Measurements from ENCODE around the gene ARPC3.
"Not testable (repeated sequence)": the region's sequence is repeated elsewhere in the genome, so short reads cannot be mapped to it uniquely, and the experiment has no call there.

ARPC3 gene

DNA sequence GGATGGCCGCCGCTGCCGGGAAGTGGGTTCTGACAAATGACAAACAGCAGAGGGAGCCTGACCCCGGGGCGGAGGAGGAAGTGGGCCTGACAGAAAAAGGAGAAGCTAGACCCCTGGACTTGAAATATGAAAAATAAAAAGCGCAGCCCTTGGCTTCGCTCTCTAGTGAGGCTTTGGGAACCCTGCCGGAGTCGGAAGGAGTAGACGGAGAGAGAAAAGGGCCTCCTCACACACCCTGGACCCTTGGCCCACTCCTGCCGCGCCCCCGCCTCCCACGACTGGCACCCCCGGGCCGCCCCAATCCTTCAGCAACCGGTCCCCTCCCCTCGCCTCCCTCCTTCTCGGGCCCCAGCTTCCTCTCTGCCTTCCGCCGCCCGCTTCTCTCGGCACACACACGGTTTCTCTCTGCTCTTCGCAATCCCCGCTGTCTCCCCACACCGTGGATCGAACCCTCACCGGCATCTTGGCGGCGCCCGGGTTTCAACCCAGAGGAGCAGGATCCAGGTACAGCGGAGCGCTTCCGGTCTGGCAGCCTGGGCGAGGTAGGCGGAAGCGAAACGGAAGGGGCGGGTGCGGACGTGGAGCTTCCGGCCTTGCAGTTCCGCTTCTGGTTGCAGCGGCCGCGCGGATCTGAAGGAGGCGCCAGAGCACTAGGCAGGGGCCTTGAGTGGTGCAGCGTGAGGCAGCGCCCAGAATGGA lies at the start of gene ARPC3:
ARPC3 (minus strand) TSS at position 539 of the 699 bp plus-strand sequence; CDS start at position 462, 77 bp downstream.
- peak; percentile 90 for DNase-seq

DNA sequence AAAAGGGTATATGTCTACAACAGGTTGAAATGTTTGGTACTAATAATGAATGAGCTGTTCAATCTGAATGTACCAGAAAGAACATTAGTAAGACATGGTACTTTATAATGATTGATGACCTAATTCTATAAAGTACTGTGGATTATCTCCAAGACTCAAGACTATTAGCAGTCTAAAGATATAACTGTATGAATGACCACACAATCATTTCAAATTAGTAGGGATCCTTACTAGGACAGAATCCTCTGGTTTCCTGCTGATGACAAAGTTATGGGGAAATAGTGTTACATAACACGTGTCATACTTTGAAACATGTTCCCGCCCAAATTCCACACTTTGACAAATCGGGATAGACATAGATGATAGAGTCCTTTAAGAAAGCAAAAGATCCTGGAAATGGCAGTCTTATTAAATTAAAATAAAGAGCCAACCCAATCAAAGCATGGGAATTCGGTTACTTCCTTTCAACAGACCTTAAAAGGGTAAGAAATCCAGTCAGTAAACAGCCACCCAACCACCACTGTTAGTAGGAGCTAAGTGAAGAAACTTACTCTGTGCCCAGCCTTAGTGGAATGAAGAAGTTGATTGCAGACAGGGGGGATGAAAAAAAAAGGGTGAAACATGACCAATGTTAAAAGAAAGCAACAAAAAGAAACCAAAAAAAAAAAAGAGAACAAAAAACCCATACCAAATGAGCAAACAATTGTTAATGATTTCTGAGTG lies 49.0 kb upstream of the ARPC3 start:
- DNase-seq = no peak

DNA sequence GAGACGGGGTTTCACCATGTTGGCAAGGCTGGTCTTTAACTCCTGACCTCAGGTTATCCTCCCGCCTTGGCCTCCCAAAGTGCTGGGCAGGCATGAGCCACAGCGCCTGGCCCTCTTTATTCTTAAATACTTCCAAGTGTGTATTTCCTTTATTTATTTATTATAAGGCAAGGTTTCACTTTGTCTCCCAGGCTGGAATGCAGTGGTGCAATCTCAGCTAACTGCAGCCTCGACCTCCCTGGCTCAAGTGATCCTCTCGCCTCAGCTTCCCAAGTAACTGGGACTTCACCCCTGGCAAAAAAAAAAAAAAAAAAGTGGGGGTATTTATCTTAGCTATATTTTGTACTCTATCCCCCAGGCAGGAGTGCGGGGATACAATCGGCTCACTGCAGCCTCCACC lies 25.3 kb upstream of the ARPC3 start:
- DNase-seq = no peak

DNA sequence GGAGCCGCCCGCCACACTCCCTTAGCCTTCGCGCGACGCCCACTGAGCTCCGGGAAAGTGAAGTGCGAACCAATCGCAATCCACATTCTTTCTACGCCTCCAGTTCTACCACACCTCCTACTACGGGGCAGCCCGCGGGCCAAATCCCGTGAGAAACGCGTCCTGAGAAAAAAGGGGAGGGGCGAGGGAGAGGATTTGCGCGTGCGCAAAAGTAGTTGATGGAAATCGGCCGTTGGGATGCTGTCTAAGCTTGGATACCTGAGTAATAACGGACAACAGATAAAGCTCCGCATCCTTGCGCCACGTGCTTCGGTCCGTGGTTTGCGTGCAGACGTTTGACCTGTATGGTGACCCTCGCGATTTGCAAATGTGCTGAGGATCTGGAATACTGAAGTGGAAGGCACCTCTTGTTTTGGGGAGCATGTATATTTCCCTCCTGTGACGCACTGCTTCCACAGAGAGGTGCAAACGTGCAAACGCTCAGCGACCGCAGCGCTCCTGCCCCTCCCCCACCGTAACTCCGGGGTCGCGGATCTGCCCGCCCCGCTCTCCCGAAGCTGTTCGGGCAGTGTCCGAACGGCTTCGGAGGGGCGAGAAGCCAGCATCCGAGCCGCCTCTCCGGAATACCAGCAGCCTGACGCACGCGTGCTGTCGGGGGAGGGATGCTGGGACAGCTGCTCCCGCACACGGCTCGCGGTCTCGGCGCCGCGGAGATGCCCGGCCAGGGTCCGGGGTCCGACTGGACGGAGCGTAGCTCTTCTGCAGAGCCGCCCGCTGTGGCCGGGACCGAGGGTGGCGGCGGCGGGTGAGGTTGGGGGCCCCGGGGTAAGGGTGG lies 18.3 kb upstream of the ARPC3 start, which contains the start of the genes FAM216A and GPN3:
FAM216A (plus strand) TSS at position 632 of the 835 bp plus-strand sequence; CDS start at position 663, 31 bp downstream.
GPN3 (minus strand) TSS at position 44 of the 835 bp plus-strand sequence. CDS start 54 bp downstream, outside the sequence.
- DNase-seq = peak; percentile 99

- DNase-seq = no peak
Measured at GRCh38 chr12:110467847-110468213, 17.7 kb upstream of the ARPC3 start.

- no peak for DNase-seq
Measured at GRCh38 chr12:110466791-110467190, 16.7 kb upstream of the ARPC3 start.

- DNase-seq = not testable (repeated sequence)
Measured at GRCh38 chr12:110465765-110466164, 15.6 kb upstream of the ARPC3 start.

DNA sequence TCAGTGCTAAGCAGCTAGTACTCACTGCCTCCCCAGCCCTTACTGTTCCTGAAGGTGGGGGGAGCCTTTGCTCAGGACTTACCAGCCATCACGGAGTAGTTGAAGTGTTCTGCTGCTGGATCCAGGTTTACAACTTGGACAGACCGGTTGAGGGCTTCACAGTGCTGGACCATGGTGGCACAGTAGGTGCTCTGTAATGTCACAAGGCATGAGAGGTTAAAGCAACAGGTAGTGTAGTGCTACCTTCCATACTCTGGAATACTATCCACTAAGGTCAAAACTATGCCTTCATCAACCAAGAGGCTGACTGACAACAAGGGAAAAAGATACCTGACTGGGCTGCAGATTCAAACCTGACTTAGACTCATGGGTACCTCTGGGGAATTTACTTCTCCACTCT lies 14.9 kb upstream of the ARPC3 start:
- DNase-seq = no peak

DNA sequence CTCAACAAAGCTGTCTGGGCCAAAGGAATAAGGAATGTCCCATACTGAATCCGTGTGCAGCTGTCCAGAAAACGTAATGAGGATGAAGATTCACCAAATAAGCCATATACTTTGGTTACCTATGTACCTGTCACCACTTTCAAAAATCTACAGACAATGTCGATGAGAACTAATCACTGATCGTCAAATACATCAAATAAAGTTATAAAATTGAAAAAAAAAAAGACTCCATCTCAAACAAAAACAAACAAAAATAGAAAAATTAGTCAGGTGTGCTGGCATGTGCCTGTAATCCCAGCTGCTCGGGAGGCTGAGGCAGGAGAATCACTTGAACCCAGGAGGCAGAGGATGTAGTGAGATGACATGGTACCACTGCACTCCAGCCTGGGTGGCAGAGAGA lies 11.1 kb upstream of the ARPC3 start:
- not testable (repeated sequence) for DNase-seq

DNA sequence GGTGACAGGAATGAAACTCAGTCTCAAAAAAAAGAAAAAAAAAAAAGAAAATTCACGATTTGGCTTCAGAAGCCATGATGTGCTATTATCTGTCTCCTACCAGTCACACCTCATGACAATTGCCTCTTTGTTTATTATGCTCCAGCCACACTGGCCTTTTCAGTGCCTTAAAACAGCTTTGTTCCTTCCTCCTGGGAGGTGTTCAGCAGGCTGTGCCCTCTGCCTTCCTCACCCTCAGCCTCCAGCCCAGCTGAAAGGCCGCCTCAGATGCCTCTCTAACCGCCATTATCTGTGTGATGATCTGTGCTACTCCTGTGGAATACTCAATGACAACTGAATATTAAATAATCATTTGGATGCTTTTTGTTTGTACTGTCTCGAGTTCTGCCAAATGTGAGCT lies 8.6 kb upstream of the ARPC3 start:
- DNase-seq = no peak

DNA sequence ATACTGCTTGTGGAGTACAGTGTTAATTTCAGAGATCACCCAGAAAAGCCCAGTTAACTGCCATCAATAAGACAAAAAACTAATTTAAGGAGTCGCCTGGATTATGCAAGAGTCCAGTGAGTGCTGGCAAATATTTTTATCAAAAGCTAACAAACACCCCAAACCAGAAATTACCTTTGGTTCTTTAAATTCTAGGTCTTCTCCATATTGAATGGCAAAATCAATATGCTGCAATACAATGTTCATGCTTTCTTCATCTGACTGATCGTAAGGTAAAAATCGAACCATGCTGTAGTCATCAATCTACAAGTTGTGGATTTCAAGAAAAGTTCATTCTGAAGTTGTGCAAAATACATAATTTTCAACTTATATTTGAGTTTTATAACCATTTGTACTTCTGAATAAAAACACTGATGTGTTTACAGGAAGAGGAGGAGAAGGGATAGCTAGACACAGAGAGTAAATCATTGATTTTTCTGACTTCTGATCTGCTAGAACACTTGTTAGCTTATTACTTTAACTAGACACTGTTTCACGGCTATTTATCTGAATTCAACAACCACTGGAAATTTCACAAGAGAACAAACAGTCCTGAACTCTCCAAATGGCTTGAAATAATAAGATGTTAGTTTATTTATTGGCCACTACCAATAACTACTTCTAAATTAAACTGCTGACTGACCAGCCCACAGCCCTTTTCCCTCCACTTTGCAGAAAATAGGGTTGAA lies 3.6 kb upstream of the ARPC3 start:
- no peak for DNase-seq

DNA sequence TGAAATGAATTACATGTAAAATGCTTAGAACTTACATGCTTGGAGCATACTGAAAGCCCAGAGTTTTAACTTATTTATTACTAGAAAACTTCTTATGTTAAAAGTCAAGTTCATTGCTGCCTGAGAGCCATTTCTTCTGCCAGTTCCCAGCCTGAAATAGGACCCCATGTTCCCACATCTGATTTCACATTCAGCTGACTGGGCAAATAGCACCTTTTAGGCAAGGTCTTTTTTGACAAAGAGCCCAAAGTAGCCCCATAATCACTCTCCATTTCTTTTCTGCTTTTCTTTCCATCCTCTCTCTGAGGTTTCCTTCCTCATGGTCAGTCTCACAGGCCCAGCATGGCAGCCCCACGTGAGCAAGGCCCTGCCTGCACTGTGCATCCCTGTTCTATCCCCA lies 1.1 kb upstream of the ARPC3 start:
- no peak for DNase-seq

DNA sequence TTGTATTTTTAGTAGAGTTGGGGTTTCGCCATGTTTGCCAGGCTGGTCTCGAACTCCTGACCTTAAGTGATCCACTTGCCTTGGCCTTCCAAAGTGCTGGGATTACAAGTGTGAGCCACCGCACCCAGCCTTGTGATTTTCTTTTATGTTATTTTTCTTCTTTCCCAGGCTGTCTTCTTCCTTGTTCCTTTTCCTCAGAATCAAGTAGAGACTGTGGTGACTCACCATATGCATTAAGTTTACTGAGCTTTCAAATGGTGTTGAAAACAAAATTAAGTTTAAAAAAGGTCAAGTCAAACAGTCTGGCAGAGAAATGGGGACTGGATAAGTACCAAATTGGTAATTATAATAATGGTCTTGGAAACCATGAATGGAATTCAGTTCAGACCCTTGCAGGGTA lies 5.7 kb downstream of the ARPC3 start:
- DNase-seq = no peak

DNA sequence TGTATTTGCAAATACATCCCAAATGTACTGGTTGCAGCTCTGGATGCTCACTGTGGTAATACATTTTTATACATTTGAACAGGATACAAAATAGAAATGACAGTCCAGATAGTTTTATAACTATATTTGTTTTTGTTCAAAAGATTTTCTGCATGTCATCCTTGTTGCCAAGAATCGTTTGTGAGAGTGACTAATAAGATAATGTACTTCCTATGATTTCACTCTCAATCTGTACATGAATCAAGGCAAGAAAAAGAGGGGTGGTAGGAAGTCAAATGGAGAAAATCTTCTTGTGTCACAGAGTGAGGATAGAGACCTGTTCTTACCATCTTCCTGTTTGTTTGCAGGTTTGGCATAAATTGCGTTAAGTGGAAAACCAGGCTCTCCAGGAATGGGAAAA lies 13.9 kb downstream of the ARPC3 start:
- no peak for DNase-seq

- DNase-seq = no peak
Measured at GRCh38 chr12:110431957-110432587, 18.1 kb downstream of the ARPC3 start.

DNA sequence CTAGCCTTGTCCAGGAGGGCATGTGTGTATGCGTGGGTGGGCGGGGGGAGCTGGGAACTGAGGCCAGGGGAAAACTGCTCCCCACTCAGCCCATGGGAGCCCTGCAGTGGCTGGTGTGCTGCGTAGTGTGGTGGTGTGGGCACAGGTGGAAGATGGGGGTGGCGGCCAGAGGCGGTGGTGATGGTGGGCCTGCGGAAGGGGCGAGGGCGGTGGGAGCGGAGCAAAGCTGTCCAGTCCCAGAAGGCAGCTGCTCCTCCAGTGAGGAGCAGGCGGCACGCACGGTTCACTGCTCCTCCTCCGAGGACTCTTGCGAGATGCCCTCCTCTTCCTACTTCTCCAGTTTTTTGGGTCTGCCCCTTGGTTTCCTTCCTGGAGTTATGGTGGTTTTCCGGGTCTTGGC lies 20.5 kb downstream of the ARPC3 start:
- not testable (repeated sequence) for DNase-seq

DNA sequence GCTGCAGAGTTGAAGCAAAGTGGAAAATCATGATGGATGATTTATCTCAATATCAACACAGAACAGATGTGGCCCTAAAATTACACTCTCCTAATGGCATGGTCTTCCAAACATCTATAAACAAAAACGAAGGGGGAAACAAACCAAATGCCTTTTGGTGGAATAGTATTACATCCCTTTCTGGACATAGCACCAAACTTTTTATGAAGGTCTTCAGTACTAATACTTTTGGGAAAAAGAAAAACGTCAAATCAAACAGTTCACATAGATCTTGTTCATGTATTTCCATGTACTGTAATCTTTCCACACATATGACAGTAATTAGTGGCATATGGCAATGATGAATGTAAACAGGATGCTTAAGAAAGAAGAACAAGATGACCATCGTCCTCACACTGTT lies 23.7 kb downstream of the ARPC3 start:
- no peak for DNase-seq

GRCh38 chr12:110424237-110424636 lies 25.9 kb downstream of the ARPC3 start:
- DNase-seq = no peak

GRCh38 chr12:110421701-110422100 lies 28.4 kb downstream of the ARPC3 start:
- DNase-seq = no peak

DNA sequence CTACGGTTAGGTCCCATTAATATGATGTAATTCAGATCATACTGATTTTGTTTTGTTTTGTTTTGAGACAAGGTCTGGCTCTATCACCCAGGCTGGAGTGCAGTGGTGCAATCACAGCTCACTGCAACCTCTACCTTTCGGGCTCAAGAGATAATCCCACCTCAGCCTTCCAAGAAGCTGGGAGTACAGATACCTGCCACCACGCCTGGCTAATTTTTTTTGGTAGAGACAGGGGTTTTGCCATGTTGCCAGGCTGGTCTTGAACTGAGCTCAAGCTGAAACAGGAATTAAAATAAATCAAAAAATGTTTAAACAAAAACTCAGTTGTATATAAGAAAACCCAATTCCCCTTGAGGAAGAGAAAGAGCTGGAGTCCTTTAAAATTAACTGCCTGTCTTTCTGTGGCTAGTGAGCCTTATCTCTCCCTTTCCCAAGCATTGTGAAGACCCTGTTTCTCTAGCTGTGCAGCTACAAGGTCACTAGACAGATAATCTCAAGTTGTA lies 28.9 kb downstream of the ARPC3 start:
- no peak for DNase-seq

DNA sequence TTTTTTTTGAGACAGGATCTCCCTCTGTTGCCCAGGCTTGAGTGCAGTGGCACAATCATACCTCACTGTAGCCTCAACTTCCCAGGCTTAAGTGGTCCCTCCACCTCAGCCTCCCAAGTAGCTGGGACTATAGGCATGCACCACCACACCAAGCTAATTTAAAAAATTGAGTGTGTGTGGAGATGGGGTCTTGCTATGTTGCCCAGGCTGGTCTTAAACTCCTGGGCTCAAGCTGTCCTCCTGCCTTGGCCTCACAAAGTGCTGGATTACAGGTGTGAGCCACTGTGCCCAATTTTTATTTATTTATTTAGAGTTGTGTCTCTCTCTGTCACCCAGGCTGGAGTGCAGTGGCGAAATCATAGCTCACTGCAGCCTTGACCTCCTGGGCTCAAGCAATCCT lies 29.5 kb downstream of the ARPC3 start:
- DNase-seq = not testable (repeated sequence)

- DNase-seq = not testable (repeated sequence)
Measured at GRCh38 chr12:110417113-110417512, 33.0 kb downstream of the ARPC3 start.

Measured in NCI-H526 treated with DMSO at 0.1 percent for 48 hours (cell line).